Stimulated activated CD8-positive, alpha-beta memory T cell treated with anti-CD3 and anti-CD28 coated beads, Interleukin-4, amount 100 ng/mL, for 4 hours (primary cell): ENCODE data around the gene GFRA4.

ENCODE experiments used
- DNase-seq, 2 donors: peaks; one replicate each; pipeline ENCODE4 v3.0.0-alpha.2; 2020; ENCODE audit warnings: low read depth in 2 of 2, low spot score in 1 of 2

GFRA4 gene

GRCh38 chr20:3655131-3655405, 8.1 kb downstream of the GFRA4 start:
- no peak for DNase-seq

- no peak for DNase-seq
Observed at GRCh38 chr20:3654326-3655130, 8.7 kb downstream of the GFRA4 start.

GRCh38 chr20:3653921-3654320, 9.3 kb downstream of the GFRA4 start:
- no peak for DNase-seq

- DNase-seq: no peak
Observed at GRCh38 chr20:3652676-3653596, 10.3 kb downstream of the GFRA4 start.

- no peak for DNase-seq
Observed at GRCh38 chr20:3652221-3652620, 11.0 kb downstream of the GFRA4 start.

- DNase-seq: no peak
Observed at GRCh38 chr20:3651204-3651962, 11.8 kb downstream of the GFRA4 start.

- no peak for DNase-seq
Observed at GRCh38 chr20:3648951-3649350, 14.2 kb downstream of the GFRA4 start.

- no peak for DNase-seq
Observed at GRCh38 chr20:3647473-3647872, 15.7 kb downstream of the GFRA4 start.

- DNase-seq: no peak
Observed at GRCh38 chr20:3646651-3647050, 16.5 kb downstream of the GFRA4 start.

- DNase-seq: no peak
Observed at GRCh38 chr20:3646067-3646440, 17.1 kb downstream of the GFRA4 start.

- no peak for DNase-seq
Observed at GRCh38 chr20:3645309-3646066, 17.7 kb downstream of the GFRA4 start.

GRCh38 chr20:3640259-3640658, 22.9 kb downstream of the GFRA4 start:
- no peak for DNase-seq

- no peak for DNase-seq
Observed at GRCh38 chr20:3635346-3635745, 27.9 kb downstream of the GFRA4 start.

- DNase-seq: no peak
Observed at GRCh38 chr20:3633913-3634478, 29.2 kb downstream of the GFRA4 start.

- no peak for DNase-seq
Observed at GRCh38 chr20:3632311-3633004, 30.7 kb downstream of the GFRA4 start.

GRCh38 chr20:3631534-3631933, 31.7 kb downstream of the GFRA4 start:
- DNase-seq: no peak

- DNase-seq: no peak
Observed at GRCh38 chr20:3630429-3630828, 32.8 kb downstream of the GFRA4 start.

- no peak for DNase-seq
Observed at GRCh38 chr20:3629893-3630292, 33.3 kb downstream of the GFRA4 start.

GRCh38 chr20:3628502-3629314, 34.5 kb downstream of the GFRA4 start:
- no peak for DNase-seq
